WERI-Rb-1 (cell line): ENCODE results near the gene TAB3.

Experiments
- DNase-seq: peaks from one replicate; pipeline ENCODE4 v3.0.0-alpha.2; 2020
- H3K27ac ChIP-seq: fragments of 250-450 bp; sonication (Bioruptor Pico); 2 replicates; pipeline ENCODE4 v1.5.1; 2020; ENCODE audit warnings: mild to moderate bottlenecking, moderate library complexity
- H3K27me3 ChIP-seq: fragments of 250-450 bp; sonication (Bioruptor Pico); 2 replicates; pipeline ENCODE4 v1.5.1; 2021; ENCODE audit warnings: mild to moderate bottlenecking, low read depth, moderate library complexity; ENCODE audit not compliant: insufficient read depth, severe bottlenecking
- H3K36me3 ChIP-seq: fragments of 250-450 bp; sonication (Bioruptor Pico); 2 replicates; pipeline ENCODE4 v1.5.1; 2020; ENCODE audit warnings: mild to moderate bottlenecking, moderate library complexity
- H3K4me3 ChIP-seq: 2 replicates; pipeline ENCODE4 v1.5.1; 2011; ENCODE audit warnings: low read depth, mild to moderate bottlenecking, control low read depth, low read length
- H3K9me3 ChIP-seq: fragments of 250-450 bp; sonication (Bioruptor Pico); 2 replicates; pipeline ENCODE4 v1.5.1; 2021; ENCODE audit warnings: mild to moderate bottlenecking, moderate library complexity; ENCODE audit not compliant: severe bottlenecking
- TF ChIP-seq, protein P1 (sequence below): IDR thresholded peaks from 2 replicates; pipeline ENCODE4 v1.5.1; 2011; ENCODE audit warnings: low read depth, mild to moderate bottlenecking, control low read depth, inconsistent platforms, low read length

The TAB3 gene

DNA sequence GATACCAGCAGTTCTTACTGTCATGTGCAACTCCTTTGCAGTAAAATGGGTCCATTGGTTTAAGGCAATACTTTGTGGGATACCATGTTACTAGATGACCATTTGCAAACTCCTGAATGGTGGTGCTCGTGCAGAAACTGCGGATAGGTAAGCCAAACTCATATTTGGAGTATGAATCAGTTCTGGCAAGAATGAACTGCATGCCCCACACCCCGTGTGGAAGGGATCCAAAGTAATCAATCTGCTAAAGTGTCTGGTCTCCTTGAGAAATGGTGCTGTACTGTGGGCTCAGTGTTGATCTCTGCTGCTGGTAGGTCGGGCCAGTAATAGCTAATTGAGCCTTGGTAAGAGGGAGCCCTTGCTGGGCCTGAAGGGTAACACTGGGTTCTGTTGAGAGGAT is 4.2 kb upstream of the TAB3 start:
- Histone ChIP-seq H3K4me3 (no peak overlapping the region), H3K27ac (no peak overlapping the region), H3K36me3 (no peaks in the 10 kb centered on the region), H3K27me3 (peaks cover 8% of the 10 kb centered on the region), H3K9me3 (no peaks in the 10 kb centered on the region)
- DNase-seq: no peak
- TF ChIP-seq, protein P1, sequence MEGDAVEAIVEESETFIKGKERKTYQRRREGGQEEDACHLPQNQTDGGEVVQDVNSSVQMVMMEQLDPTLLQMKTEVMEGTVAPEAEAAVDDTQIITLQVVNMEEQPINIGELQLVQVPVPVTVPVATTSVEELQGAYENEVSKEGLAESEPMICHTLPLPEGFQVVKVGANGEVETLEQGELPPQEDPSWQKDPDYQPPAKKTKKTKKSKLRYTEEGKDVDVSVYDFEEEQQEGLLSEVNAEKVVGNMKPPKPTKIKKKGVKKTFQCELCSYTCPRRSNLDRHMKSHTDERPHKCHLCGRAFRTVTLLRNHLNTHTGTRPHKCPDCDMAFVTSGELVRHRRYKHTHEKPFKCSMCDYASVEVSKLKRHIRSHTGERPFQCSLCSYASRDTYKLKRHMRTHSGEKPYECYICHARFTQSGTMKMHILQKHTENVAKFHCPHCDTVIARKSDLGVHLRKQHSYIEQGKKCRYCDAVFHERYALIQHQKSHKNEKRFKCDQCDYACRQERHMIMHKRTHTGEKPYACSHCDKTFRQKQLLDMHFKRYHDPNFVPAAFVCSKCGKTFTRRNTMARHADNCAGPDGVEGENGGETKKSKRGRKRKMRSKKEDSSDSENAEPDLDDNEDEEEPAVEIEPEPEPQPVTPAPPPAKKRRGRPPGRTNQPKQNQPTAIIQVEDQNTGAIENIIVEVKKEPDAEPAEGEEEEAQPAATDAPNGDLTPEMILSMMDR: no peak

DNA sequence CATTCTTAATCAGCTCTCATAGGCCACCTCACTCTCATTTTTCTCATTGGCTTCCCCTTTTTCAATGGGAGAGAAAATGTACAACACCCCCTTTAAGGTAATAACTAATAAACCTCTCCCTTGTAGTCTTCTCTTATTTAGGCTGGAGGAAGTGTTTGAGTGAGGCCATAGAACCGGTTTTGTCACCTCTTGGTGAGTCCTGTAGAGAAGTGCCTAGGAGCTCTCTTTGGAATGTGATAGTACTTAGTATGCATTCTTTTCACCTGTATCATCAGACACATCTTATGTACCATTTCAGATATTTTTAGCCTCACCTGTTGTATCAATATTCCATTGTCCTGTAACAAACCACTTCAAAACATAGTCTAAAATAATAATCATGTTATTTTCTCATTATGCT is 3.5 kb upstream of the TAB3 start:
- Histone ChIP-seq H3K36me3 (no peaks in the 10 kb centered on the region), H3K27ac (no peak overlapping the region), H3K9me3 (no peaks in the 10 kb centered on the region), H3K27me3 (peaks cover 10% of the 10 kb centered on the region), H3K4me3 (no peak overlapping the region)
- TF ChIP-seq, protein P1: no peak
- DNase-seq: no peak

DNA sequence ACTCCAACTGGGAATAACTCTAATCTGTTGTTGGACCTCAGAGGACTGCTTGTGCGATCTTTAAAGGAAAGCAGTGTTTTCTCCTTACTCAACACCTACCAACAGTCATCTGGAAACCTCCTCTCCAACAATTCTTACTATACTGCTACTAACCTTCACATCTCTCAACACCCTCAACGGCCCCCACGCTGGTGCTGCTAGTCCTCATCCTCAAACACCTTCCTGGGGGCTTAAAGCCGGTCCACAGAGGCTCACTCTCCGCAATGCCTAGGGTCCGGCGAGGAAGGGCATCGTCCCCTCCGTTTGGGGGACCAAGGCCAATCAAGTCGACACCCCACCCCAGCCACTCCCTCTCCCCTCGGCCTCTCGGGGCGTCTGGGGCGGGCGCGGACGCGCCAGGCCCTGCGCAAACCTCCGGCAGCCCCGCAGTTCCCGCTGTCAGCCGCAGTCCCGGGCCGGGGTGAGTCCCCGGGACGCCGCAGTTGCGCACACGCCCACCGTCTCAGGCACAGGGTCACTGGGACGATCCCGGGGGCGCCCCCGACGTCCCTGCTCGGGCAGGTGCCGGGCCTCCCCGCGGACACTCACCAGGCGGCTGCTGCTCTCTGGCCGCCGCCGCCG is 418 bp downstream of the TAB3 start:
- Histone ChIP-seq H3K36me3 (no peaks in the 10 kb centered on the region), H3K9me3 (no peaks in the 10 kb centered on the region), H3K4me3 (peak overlapping the region; percentile 42), H3K27me3 (peaks cover 13% of the 10 kb centered on the region), H3K27ac (peak overlapping the region; percentile 58)
- DNase-seq: peak; percentile 10
- TF ChIP-seq, protein P1: no peak

DNA sequence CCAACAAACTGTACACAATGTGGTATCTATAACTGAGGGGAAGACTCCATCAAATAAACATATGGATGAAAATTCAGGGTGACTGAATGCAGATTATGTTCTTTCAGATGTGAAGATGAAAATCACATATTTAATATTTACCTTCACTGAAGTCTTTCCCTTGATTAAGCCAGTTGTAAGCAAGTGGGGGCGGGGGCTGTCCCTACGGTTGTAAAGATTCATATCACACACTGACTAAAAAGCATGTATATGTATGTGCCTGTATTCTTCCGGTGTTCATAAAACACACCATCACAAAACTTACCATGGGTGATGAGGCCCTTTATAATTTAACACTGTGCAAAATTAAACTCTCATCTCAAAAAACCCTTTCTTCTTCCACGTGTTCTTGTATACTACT is 1.3 kb downstream of the TAB3 start:
- peaks cover 13% of the 10 kb centered on the region for H3K27me3 ChIP-seq
- DNase-seq: no peak
- TF ChIP-seq, protein P1: no peak
- H3K4me3 ChIP-seq: no peak overlapping the region
- H3K36me3 ChIP-seq: no peaks in the 10 kb centered on the region
- H3K9me3 ChIP-seq: no peaks in the 10 kb centered on the region
- H3K27ac ChIP-seq: no peak overlapping the region

DNA sequence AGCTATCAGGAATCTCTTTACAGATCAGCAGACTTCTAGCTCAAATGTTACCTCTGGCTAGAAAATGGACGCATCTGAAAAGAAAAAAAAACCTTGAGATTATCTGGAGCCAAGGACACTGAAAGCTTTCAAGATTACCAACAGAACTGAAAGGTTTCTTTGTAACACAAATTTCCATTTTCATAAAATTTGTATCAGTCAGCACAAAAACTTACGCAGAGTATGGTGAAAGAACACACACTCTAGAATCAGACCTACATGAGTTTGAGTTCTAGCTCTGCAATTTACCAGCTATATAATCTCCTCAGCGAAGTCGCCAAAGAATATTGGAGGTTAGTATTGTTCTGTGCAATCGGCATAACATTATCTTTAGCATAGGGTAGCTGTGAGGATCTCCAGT is 1.8 kb downstream of the TAB3 start:
- DNase-seq: no peak
- H3K27ac ChIP-seq: no peak overlapping the region
- H3K36me3 ChIP-seq: no peaks in the 10 kb centered on the region
- no peak overlapping the region for H3K4me3 ChIP-seq
- H3K27me3 ChIP-seq: peaks cover 13% of the 10 kb centered on the region
- TF ChIP-seq, protein P1: no peak
- H3K9me3 ChIP-seq: no peaks in the 10 kb centered on the region

DNA sequence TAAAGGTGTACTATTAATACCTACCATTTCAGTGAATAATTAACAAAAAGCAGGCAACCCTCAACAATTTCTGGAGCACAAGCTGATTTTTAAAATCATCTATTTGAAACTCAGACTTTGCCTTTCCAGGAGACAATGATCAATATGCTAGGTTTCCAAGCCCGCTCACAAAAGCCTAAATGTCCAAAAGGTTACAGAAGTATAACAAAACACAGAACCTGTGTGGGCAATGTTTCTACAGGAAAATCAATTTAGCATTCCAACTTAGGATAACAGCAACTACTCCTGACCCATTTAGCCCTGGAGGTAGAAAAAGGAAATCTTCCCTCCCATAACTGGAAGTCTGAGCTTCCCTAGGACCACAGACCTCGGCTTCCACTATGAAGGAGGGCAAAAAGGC is 3.9 kb downstream of the TAB3 start:
- no peaks in the 10 kb centered on the region for H3K9me3 ChIP-seq
- H3K27me3 ChIP-seq: peaks cover 13% of the 10 kb centered on the region
- no peak for DNase-seq
- H3K4me3 ChIP-seq: no peak overlapping the region
- H3K36me3 ChIP-seq: no peaks in the 10 kb centered on the region
- no peak overlapping the region for H3K27ac ChIP-seq
- TF ChIP-seq, protein P1: no peak
